Measurements from ENCODE around the gene RAB6B.

Gene RAB6B

DNA sequence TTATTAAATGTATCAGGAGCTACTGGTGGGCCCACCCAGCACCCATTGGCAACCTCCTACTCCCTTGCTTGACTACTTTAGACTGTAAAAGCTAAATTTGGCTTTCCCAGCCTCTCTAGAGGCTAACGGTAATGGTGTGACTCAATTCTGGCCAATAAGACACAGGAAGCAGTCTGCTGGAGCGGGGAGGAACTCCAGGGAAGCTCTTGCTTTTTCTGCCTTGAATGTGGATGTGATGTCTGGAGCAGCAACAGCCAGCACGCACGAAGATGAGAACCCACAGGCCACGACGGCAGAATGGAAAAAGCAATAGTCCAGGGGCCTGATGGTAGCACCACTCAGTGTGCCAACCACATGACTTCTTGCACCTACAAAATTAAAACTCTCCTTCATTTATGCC is 39.9 kb downstream of the RAB6B start:
- no peak for DNase-seq

DNA sequence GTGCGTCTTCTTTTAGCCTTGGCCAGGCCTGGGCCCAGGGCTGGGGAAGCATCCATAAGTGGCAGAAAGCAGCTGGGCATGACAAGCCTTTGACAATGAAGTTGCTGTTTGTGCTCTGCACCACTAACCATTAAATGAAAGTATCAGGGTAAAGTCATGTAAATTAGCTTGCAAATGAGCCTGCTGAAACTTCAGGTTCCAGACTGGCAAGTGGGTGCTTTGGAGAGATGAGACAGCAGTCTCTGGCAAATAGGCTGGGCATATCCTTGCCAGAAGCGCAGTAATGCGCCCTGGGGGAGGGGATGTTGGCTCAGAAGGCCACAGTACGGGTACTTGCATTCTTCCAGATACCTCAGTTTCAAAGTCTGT is 40.7 kb downstream of the RAB6B start:
- no peak for DNase-seq

DNA sequence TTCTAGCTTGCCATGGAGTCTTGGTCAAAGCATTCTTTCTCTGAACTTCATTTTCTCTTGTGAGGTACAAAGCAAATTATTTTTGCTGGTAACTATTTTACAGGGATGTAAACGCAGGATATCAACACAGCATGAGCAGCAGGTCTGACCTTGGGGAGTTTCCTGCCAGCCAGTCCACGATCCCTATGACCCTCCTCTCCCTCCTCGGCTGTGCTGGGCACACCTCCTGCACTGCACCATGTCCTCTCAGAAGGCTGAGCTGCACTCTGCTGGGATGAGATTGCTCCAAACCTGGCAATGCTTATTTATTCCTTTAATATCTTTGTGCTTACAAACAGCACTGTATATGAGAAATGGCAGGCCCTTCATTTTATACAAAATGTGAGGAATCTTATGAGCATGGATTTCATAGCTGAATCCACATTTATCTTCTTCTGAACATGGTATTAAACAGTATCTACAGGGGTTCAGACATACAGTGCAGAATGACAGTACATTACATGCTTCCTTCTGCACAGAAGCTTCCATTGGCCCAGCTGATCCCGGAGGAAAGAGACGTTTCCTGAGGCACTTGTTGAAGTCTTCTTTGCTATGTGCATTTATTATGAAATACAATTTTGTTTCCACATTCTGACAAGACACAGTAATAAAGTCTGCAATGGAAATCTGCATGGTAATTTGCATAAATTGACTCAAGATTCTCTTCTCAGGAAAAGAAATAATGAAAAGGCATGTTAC is 41.2 kb downstream of the RAB6B start:
- no peak for DNase-seq

DNA sequence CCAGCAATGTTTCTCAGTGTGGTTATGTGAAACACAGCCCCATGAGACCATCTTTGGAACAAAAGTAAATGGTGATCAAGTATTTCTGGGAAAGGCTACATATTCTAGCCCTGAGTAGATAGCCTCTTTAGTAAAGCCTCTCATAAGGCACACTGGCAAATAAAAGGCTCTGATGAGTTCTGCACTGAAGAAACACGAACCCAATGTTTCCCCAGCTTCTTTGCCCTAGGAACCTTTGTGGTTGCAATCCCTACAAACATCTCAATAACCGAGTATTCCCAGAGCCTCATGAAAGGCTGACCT is 41.8 kb downstream of the RAB6B start:
- DNase-seq: no peak

DNA sequence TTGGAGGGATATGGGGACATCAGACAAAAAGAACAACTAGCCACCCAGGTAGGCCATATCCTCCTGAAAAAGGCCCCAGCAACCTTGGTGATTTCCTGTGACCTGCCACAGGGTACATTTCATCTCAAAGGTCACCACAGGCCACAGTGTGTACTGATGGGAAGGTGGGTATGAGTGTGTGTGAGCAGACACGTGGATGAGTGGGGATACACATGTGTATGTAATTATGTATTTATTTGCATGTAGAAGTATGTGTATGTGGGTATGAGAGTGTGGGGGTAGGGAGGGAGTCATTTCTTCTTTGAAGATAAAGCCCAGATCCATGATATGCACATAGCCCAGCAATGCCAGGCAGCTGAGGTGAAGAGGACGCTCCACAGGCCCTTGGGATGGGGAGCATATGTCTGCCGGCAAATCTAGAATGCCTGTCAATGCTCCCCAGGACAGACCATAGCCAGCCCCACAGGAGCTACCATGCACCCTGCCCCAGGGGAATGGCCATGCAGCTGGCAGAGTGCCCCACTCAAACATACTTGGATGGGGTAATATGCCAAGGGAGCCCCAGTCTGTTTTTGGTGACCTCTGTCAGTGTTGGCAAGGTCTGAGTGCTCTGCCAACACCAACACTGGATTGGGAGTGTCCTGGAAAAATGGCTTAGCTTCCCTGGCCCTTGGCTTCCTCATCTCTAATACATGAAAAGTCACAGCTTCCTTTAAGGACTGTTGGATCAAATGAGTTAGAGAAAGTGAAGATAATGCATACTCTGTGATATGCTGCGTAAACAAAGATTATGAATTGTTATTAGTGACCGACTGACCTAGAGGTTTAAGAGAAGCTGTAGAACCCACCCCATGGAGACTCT is 42.4 kb downstream of the RAB6B start:
- DNase-seq: no peak

DNA sequence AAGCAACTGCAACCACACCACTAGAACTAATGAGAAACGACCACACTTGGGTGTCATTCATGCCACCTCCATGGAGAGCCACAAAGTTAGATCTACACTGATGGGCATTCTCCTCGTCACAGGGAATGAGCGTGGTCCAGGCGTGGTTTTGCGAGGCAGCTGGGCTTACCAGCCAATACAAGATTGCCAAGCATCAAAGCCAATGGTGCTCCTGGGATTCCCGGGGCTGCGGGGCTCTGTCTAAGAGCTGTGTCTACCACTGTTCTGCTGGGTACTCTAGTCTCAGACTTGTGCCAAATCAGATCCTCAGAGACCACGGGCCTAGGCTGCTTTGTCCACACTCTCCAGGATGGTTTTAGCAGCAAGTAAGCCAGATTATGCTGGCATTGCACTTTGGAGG is 43.8 kb downstream of the RAB6B start:
- DNase-seq: no peak

DNA sequence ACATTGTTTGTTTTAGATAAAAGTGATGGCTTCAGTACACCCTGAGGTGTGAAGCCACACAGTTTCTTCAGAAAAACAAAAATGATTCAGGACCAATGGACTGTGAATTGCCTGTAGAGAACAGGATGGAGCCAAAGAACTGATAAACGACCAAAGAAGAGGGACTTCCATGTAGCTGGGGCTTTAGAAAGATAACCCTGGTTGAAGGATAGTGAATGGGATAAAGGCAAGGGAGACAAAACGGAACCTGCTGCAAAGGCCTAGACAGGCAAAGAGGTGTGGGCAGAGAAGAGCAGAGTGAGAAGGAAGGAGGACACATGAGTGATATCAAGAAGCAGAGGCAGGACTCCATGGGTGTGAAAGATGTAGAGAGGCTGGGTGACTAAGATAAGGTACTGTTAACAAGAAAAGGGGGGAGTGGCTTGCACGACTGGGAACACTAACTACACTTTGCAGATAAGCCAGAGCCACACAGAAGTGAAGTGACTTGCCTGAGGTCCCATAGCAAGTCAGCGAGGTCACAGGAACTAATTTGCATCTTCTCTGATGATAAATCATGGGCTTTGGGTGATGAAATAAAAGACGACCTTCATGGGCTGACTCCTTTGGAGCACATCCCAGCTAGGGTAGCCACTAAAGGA is 44.3 kb downstream of the RAB6B start:
- DNase-seq: no peak

DNA sequence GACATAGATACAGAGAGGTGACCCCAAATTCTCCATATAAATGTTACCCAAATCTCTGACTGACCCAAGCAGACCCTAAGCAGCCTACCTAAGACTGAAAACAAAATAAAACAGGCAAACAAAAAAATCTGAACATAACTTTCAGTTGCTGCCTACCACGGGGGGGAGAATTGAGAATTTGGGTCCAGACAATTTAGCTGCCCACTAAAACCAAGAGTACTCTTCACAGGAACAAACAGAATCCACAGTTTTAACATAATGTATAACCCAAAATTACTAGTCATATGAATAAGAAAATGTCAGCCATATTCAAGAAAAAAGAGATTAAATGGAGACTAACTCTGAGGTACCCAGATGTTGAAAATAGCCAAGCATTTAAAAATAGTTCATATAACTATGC is 45.6 kb downstream of the RAB6B start:
- DNase-seq: no peak

DNA sequence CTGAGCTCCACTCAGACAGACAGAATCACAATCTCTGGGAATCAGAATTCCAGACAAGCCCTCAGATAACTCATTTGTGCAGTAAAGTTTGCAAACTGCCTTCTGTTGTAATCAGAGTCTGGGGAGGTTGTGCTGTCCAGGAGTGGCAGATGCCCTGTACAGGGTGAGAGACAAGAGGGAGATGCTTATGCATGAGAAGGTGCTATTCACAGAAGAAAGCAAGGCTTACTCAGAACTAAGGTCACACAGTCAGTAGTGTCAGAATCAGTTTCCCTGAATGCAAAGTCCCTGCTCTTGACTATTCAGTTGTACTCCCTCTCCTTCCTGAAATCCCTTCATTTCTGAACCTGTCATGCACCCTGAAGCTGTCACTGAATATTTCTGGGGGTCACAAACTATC is 46.3 kb downstream of the RAB6B start:
- DNase-seq: no peak

DNA sequence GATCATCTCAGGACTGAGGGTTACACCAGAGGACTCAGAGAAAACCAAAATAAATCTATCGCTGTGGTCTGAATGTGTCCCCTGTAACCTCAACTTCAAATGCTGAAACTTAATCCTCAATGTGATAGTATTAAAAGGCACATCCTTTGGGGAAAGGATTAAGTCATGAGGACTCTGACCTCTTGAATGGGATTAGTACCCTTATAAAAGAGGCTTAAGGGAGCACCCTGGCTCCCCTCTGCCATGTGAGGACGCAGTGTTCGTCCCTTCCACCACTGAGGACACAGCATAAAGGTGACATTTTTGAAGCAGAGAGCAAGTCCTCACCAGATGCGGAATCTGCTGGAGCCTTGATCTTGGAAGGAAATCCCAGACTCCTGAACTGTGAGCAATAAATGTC is 50.6 kb downstream of the RAB6B start:
- DNase-seq: no peak

DNA sequence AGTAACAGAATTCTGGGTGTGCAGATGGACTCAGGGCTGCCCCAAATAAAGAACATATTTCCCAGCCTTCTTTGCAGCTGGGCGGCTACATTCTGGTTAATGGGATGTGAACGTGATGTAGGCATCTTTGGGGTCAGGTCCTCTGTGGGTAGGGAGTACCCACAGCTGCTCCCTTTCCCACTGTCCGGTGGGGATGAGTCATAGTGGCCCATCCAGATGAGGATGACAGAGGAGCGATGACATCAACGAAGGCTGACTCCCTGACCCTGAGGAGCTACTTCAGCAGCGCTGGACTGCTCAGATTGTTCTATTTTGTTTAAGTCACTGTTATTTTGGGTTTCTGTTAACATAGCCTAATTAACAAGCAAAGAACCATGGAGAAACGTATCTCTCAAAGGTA is 52.0 kb downstream of the RAB6B start:
- DNase-seq: no peak

DNA sequence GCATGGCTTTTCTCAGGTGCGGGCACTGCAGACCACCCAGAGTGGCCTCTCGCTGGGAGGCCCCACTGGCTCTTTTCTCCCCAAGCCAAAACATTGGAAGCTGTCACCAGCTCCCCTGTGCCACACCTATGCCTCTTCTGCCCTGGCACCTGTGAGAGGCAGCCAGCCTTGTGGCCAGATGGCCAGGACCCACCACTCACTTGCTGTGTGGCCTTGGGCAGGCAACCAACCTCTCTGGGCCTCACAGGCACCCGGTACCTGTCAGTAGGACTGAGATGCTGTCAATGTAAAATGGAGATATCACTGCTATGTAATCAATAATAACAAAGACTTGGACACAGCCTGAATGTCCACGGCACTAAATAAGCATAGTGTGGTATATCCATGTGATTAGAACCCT is 53.5 kb downstream of the RAB6B start:
- no peak for DNase-seq

DNA sequence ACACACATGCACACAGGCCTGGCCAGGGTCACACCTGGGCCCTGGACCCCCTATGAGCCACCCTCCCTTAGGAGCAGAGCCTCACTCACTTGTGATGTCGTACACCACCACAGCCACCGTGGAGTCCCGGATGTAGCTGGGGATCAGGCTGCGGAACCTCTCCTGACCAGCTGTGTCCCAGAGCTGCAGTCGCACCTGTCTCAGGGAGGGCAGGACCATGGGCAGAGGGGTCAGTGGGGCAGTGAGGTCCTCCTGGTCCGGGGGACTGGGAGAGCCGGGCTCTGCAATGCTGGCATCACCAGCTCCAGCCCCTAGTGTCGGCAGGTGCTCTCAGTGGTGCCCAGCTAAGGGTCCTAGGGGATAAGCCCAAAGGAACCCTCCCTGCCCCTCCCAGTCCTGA is 54.5 kb downstream of the RAB6B start:
- DNase-seq: no peak

DNA sequence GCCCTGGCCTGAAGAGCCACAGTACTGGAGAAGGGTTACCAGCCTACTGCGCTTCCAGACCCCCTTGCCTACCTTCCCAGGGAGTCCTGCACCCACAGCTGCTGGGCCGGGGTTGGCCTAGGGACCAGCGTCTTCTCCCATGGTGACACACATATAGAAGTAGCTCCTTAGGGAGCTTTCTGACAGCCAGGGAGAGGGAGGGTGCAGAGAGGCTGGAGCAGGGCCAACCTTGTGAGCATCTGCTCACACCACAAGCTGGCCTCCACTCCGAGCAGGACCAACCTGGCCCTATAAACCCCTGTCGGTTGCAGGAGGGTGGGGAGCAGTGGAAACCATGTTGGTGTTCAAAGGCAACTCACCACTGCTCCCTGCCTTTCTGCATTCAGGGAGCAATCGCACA is 54.9 kb downstream of the RAB6B start:
- DNase-seq: no peak

DNA sequence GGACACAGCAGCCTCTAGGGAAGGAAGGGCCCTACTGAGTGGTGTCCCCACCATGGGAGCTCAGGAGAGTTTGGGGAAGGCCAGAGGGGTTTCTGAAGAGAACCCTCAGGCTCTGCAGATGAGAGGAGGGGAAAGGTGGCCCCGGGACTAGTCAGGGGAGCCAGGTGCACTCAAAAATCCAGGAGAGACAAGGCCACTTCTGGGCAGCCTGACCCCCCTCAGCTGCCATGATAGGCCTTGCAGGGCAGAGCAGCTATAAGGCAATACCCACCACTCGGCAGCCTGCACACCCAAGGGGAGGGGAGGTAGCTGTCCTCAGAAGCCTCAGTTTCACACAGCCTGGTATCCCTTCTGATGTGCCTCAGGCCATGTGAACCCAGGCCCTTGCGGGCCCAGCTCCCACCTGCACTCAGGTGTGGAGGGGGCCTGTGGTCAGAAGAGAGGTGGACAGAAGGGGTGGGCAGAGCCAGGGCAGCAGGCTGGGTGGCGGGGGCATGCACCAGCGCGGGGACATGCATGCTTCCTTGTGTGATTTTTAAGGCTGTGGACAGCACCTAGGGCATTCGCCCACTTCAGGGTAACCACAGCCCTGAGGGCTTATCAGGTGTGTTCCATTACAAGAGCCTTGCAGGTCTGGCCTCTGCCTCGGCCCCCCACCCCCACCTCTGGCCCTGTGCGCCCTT is 55.5 kb downstream of the RAB6B start:
- DNase-seq: no peak

DNA sequence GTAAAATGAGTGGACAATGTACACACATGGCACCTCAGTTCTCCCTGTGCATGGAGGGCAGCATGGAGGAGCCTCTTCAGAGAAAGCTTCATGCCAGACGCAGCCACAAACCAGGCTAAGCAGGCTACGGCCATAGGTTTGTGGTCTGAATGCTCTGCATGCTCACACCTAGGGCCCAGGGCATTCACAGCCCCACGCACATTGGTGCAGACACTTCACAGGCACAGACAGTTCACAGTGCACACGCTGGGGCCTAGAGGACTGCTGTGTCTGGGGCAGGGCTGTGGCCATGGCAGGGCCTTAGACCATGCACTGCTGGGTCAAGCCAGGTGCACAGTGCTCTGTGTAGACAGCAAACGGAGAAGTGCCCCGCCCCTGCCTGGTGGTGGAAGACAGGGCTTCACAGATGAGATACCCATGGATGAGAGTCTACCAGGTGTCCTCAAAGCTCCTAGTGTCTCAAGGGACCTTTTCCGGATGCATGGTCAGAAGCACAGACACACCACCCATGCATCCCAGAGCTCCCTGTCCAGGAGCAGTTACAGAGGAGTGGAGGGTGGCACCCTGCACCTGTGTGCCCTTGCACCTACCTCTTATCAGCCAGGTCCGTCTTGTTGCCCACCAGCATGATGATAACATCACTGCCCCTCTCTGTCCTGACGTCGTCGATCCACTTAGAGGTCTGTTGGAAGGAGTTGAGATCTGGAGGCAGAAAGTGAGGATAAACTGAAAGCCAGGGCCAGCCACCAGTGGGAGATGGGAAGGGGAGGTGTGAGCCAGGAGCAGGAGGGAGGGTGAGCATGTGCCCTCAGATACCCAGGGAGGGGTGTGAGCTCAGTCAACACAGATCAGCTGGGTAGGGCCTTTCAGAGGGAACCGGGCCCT is 56.5 kb downstream of the RAB6B start:
- no peak for DNase-seq

DNA sequence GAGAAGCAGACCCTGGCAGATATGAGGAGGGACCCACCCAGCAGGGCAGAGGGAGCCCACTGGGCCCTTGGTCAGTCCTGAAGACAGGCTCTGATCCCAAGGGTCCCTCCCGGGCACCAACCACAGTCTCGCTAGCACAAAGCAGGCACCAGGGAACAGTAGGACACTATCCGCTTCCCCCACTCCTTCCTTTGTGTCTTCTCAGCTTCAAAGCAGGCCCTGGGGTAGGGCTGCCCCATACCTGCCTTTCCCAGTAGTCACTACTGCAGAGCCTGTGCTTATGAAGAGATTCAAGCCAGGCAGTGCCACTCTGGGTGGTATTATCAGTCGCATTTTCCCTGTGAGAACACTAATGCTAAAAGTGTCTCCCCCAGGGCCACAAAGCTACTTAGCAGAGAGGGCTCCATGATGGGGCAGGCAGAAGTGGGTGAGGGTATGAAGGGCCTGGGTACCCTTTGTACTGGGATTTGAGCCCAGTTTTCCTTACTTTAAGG is 57.3 kb downstream of the RAB6B start:
- DNase-seq: no peak

DNA sequence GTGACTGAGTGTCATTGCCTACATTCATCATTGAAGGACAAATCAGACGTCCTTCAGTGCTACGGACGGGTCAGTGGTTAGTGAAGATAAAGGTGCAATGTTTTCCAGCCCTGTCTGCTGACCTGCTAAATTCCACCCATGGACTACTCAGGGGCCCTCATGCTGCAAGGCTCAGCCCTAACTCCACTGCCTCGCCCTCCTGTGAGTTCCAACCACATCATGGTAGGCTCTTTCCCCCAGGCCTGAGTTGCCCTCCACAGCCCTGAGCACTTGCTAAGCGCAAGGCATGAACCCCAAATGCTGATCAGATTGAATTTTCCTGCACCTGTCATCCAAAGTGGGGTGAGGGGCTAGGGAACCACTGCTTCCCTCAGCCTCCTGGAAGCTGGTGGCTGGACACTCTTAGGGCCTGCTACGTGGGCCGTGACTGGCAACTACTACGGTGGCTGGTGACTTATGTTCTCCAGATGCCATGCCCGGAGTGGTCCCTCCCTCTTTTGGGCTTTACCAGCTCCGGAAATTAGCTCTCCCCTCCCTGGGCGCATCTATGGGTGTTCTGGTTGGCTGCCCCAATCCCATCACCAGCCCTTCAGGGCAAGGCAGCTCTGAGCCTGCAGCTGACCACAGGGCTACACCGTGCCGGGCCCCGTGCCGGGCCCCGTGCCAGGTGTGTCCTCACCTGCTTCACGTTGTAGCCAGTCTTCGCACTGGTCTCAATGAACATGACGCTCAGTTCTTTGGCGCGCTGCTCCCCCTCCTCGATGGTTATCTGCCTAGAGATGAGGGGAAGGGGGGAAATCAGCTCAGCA is 58.0 kb downstream of the RAB6B start:
- no peak for DNase-seq

DNA sequence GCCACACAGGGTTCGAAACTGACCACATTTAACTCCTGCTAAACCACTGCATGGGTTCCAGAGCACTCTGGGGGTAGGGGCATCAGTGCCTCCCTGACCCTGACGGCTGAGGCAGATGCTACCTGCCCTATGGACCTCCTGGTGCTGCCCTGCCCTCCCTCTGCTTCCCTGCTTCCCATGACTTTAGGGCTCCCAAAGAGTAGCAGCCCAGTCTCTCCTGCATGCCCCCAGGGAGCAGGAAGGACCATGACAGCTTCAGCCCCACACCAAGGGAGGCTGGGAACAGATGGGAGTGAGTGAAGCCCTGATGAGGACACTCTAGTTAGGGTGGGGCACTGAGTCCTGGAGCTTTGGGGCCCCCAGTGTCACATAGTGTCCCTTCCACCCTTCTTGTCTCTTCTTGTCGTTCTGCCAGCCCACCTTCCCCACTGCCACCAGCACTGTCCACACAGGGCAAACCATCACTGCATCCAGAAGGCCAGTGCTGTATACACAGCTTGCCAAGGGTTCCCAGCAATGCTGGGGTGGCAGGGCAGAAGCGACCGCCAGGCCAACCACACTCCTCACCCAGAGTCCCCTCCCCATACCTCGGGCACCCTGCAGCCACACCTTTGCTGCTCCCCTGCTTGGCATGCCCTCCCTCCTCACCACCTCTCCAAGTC is 59.1 kb downstream of the RAB6B start:
- no peak for DNase-seq

DNA sequence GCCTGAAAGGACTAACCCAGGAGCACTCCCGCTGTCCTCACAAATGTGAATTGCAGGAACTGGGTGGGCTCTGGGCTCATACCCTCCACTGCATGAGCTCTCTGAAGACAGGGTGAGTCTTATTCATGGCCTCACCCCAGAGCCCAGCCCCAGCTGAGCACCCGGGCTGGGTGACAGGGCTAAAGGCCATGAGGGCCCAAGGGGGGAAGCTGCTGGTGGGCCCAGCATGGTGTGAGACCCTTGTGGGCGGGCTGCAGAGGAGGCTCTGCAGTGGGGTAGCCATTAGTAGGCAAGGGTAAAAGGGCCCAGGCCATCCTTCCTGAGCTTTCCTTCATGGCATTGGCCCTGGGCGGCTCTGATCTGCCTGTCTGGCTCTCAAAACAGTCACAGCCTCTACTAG is 59.7 kb downstream of the RAB6B start:
- DNase-seq: no peak

DNA sequence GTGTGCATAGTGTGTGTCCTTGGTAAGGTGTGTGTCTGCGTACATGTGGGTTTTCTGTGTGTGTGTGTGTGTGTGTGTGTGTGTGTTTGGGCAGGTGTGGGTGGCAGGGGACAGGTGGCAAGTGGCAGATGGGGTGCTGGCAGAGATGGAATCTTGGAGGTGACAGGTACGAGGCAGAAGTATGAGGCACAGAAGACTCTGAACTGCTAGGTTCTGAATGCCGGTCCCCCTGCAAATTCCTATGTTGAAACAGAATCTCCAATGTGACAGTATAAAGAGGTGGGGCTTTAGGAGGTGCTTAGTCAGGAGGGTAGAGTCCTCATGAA is 60.3 kb downstream of the RAB6B start:
- DNase-seq: no peak
